ENCODE results near the gene KAZALD1.

The KAZALD1 gene

GRCh38 chr10:101067356-101068083 lies 5.7 kb downstream of the KAZALD1 start:
- DNase-seq (ENCODE audit: low read depth): peak; percentile 64

GRCh38 chr10:101069441-101069840 lies 7.7 kb downstream of the KAZALD1 start:
- no peak for DNase-seq (ENCODE audit: low read depth)

GRCh38 chr10:101070098-101070497 lies 8.3 kb downstream of the KAZALD1 start:
- DNase-seq (ENCODE audit: low read depth): no peak

- no peak for DNase-seq (ENCODE audit: low read depth)
These were observed 9.6 kb downstream of the KAZALD1 start for GRCh38 chr10:101071267-101071884.

- DNase-seq (ENCODE audit: low read depth): no peak
These were observed 10.2 kb downstream of the KAZALD1 start for GRCh38 chr10:101071885-101072433.

- DNase-seq (ENCODE audit: low read depth): no peak
These were observed 11.1 kb downstream of the KAZALD1 start for GRCh38 chr10:101072923-101073322.

GRCh38 chr10:101073631-101074030 lies 11.8 kb downstream of the KAZALD1 start:
- no peak for DNase-seq (ENCODE audit: low read depth)

- DNase-seq (ENCODE audit: low read depth): no peak
These were observed 14.0 kb downstream of the KAZALD1 start for GRCh38 chr10:101075775-101076174.

- DNase-seq (ENCODE audit: low read depth): no peak
These were observed 14.8 kb downstream of the KAZALD1 start for GRCh38 chr10:101076630-101077029.

- no peak for DNase-seq (ENCODE audit: low read depth)
These were observed 18.1 kb downstream of the KAZALD1 start for GRCh38 chr10:101079874-101080273.

- DNase-seq (ENCODE audit: low read depth): no peak
These were observed 19.4 kb downstream of the KAZALD1 start for GRCh38 chr10:101080933-101081931.

- no peak for DNase-seq (ENCODE audit: low read depth)
These were observed 24.1 kb downstream of the KAZALD1 start for GRCh38 chr10:101085846-101086245.

- no peak for DNase-seq (ENCODE audit: low read depth)
These were observed 25.6 kb downstream of the KAZALD1 start for GRCh38 chr10:101087376-101087775.

GRCh38 chr10:101087965-101088364 lies 26.2 kb downstream of the KAZALD1 start:
- DNase-seq (ENCODE audit: low read depth): no peak

- DNase-seq (ENCODE audit: low read depth): no peak
These were observed 27.9 kb downstream of the KAZALD1 start for GRCh38 chr10:101089520-101090299.

GRCh38 chr10:101090597-101090996 lies 28.8 kb downstream of the KAZALD1 start:
- DNase-seq (ENCODE audit: low read depth): no peak

- DNase-seq (ENCODE audit: low read depth): no peak
These were observed 29.9 kb downstream of the KAZALD1 start for GRCh38 chr10:101091546-101092290.

GRCh38 chr10:101092881-101093354 lies 31.1 kb downstream of the KAZALD1 start:
- no peak for DNase-seq (ENCODE audit: low read depth)

- no peak for DNase-seq (ENCODE audit: low read depth)
These were observed 32.5 kb downstream of the KAZALD1 start for GRCh38 chr10:101094121-101094879.

- no peak for DNase-seq (ENCODE audit: low read depth)
These were observed 33.2 kb downstream of the KAZALD1 start for GRCh38 chr10:101095004-101095403.

Data from stimulated activated CD8-positive, alpha-beta memory T cell treated with anti-CD3 and anti-CD28 coated beads, Interleukin-7, amount 100 ng/mL, for 24 hours (primary cell).